HCT116 (cell line): ENCODE results near the gene NUMA1.

ENCODE experiments used
- CEBPB ChIP-seq: IDR thresholded peaks from 2 replicates; pipeline ENCODE4 v1.6.1; 2012; ENCODE audit warnings: low read depth
- EZH2 ChIP-seq: fragments of 200-600 bp; sonication (generic); IDR thresholded peaks from 2 replicates; pipeline ENCODE4 v1.6.1; 2017; ENCODE audit warnings: antibody characterized with exemption, mixed run types
- JUND ChIP-seq: IDR thresholded peaks from 2 replicates; pipeline ENCODE4 v1.6.1; 2012
- POLR2A ChIP-seq: IDR thresholded peaks from 2 replicates; pipeline ENCODE4 v1.7.0; 2011; ENCODE audit warnings: borderline replicate concordance; ENCODE audit not compliant: insufficient read depth, insufficient read length; ENCODE audit errors: extremely low read depth
- POLR2AphosphoS5 ChIP-seq: IDR thresholded peaks from 2 replicates; pipeline ENCODE4 v1.6.1; 2011; ENCODE audit warnings: mild to moderate bottlenecking, low read depth, low read length, moderate library complexity
- TF ChIP-seq, protein P1 (sequence below), 3 experiments: fragments of 200-600 bp in 1 of 3; sonication (generic) in 1 of 3; IDR thresholded peaks in 2 of 3; conservative IDR thresholded peaks in 1 of 3; 2 replicates each; pipeline ENCODE4 v1.5.1; 2012 to 2017; ENCODE audit warnings: low read depth in 2 of 3, low read length in 2 of 3, antibody characterized with exemption in 1 of 3, borderline replicate concordance in 1 of 3, control low read depth in 1 of 3, mild to moderate bottlenecking in 1 of 3, mixed read lengths in 1 of 3, mixed run types in 1 of 3, moderate library complexity in 1 of 3; ENCODE audit not compliant: insufficient read depth in 1 of 3
- TF ChIP-seq, protein P2 (sequence below): IDR thresholded peaks from 2 replicates; pipeline ENCODE4 v1.6.1; 2011; ENCODE audit warnings: mild to moderate bottlenecking, low read length, moderate library complexity; ENCODE audit not compliant: insufficient replicate concordance; ENCODE audit errors: extremely low read depth

DNA sequence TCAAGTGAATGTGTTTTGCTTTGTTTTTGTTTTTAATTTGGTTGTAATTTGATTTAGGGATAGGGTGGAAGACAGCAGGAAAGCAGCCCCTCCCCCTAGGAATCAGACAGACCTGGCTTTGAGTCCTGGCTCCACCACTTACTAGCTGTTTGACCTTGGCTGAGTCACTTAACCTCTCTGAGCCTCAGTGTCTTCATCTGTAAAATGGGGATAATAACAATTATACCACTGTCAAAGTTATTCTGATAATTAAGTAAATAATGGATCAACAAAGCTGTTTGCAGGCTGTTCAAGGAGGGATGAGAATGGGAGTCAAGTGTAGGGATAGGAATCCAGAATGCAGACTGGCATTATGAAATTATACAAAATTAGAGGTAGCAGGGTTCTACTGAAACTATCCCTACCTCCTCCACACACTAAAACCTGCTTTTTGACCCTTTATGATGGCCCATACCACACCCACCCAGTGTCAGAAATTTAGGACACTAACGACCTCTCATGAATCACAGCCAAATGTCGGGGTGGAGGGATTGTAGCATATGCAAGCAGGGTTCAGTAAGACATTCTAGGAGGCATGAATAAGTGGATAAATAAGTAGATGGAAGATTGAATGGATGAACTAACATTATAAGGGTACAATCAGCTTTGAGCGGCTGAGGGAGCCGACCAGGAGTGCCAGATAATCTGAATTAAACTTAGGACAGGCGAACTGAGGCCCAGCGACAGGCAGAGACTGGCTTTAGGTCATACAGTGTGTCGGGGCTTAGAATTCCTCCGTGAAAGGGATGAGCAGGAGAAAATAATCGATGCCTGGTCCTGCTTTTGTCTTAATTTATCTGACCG lies 31.2 kb upstream of the NUMA1 start:
- TF ChIP-seq, protein P1, sequence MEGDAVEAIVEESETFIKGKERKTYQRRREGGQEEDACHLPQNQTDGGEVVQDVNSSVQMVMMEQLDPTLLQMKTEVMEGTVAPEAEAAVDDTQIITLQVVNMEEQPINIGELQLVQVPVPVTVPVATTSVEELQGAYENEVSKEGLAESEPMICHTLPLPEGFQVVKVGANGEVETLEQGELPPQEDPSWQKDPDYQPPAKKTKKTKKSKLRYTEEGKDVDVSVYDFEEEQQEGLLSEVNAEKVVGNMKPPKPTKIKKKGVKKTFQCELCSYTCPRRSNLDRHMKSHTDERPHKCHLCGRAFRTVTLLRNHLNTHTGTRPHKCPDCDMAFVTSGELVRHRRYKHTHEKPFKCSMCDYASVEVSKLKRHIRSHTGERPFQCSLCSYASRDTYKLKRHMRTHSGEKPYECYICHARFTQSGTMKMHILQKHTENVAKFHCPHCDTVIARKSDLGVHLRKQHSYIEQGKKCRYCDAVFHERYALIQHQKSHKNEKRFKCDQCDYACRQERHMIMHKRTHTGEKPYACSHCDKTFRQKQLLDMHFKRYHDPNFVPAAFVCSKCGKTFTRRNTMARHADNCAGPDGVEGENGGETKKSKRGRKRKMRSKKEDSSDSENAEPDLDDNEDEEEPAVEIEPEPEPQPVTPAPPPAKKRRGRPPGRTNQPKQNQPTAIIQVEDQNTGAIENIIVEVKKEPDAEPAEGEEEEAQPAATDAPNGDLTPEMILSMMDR (IDR thresholded peaks at IDR 0.05 in 2 of 3, conservative IDR thresholded peaks at IDR 0.05 in 1 of 3; ENCODE audit: borderline replicate concordance in 1 of 3, insufficient read depth in 1 of 3, low read depth in 2 of 3, low read length in 2 of 3) = no peak
- TF ChIP-seq EZH2 (no peak), JUND (no peak), POLR2A (no peak), CEBPB (no peak), POLR2AphosphoS5 (no peak)
- TF ChIP-seq, protein P2, sequence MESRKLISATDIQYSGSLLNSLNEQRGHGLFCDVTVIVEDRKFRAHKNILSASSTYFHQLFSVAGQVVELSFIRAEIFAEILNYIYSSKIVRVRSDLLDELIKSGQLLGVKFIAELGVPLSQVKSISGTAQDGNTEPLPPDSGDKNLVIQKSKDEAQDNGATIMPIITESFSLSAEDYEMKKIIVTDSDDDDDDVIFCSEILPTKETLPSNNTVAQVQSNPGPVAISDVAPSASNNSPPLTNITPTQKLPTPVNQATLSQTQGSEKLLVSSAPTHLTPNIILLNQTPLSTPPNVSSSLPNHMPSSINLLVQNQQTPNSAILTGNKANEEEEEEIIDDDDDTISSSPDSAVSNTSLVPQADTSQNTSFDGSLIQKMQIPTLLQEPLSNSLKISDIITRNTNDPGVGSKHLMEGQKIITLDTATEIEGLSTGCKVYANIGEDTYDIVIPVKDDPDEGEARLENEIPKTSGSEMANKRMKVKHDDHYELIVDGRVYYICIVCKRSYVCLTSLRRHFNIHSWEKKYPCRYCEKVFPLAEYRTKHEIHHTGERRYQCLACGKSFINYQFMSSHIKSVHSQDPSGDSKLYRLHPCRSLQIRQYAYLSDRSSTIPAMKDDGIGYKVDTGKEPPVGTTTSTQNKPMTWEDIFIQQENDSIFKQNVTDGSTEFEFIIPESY = no peak
